CMK (cell line): ENCODE data around the gene ARID1A.
"Not testable (repeated sequence)": the region's sequence is repeated elsewhere in the genome, so short reads cannot be mapped to it uniquely, and the experiment has no call there.

Source experiments
- DNase-seq: peaks from one replicate; pipeline ENCODE4 v3.0.0-alpha.2; 2010; ENCODE audit warnings: low read depth

The ARID1A gene

DNA sequence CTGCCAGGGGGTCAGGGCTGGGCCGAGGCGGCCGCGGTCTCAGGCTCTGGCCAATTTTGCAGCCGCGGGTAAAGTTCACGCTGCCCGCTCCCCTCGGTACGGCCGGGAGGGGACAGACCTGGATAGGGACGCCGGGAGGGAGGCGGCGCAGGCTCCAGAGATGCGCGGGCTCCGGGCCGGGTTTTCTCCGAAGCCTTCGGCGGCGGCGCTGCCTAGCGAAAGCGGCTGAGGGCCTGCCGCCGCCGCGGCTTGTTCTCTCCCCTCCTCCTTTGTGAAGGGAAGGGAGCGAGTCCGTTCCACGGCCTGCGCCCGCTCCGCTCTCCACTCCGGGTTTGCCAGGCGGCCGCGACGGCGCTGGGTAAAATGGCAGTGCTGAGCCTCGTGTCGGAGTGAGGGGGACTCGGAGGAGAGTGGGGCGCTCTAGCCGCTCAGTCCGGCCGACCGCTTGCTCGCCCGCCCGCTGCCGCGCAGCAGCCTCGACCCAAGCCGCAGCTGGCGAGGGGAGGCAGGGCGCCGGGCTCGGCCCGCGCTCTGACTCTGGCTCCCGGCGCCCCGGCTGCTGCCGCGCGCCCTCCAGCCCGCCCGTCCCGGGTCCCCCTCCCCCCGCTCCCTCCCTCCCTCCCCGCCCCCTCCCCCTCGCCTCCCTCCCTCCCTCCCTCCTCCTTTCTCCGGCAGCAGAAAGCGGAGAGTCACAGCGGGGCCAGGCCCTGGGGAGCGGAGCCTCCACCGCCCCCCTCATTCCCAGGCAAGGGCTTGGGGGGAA is at the start of gene ARID1A:
TSS of gene ARID1A (plus strand) at position 660 of the 763 bp plus-strand sequence. CDS start 389 bp downstream, outside the sequence.
- DNase-seq, result peak; percentile 97

DNA sequence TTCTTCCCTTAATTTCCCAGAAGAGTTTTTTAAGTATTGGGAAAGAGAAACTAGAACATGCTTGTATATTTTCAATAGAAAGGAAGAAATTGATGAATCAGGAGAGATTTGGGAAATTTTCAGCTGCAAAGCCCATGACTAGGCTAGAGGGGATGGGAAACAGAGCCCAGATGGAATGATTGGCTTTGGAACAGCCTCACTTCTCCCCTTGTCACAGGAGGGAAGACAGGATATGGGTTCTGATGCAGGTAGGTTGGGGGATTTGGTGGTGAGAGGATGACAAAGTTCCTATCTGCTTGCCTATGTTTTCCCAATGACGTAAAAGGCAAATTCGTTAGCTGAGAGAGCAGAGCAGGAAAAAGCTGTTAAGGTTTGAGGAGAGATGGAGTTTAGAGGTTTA is 31.0 kb upstream of the ARID1A start:
- DNase-seq, result no peak

DNA sequence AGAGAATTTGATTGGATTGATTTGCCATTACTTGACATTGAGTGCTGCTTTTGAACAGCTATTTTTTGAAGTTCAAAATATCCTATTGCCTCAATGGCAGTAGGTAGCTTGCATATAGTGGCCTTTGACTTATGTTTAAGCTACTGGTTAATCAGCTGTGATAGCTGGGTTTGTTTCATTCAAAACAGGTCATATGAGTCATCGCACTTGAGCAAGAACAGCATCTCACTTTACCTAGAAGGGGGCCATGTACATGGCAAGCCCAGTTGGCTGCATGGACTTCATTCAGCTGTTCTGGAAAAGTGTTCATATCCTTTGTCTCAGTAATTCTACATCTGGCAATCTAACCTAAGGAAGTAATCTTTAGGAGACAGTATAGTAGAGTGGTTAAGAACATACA is 29.0 kb upstream of the ARID1A start:
- no peak for DNase-seq

DNA sequence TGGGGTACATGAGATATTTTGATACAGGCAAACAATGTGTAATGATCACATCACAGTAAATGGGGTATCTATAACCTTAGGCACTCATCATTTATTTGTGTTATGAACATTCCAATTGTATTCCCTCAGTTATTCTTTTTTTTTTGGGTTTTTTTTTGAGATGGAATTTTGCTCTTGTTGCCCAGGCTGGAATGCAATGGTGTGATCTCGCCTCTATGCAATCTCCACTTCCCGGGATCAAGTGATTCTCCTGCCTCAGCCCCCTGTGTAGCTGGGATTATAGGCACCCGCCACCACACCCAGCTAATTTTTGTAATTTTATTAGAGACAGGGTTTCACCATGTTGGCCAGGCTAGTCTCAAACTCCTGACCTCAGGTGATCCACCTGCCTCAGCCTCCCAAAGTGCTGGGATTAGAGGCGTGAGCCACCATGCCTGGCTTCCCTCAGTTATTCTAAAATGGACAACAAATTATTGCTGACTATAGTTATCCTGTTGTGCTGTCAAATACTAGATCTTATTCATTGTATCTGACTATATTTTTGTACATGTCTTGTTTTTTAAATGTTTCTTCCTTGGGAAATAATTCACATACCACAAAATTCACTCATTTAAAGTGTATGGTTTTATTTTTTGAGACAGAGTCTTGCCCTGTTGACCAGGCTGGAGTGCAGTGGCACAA is 27.6 kb upstream of the ARID1A start:
- DNase-seq, result not testable (repeated sequence)

DNA sequence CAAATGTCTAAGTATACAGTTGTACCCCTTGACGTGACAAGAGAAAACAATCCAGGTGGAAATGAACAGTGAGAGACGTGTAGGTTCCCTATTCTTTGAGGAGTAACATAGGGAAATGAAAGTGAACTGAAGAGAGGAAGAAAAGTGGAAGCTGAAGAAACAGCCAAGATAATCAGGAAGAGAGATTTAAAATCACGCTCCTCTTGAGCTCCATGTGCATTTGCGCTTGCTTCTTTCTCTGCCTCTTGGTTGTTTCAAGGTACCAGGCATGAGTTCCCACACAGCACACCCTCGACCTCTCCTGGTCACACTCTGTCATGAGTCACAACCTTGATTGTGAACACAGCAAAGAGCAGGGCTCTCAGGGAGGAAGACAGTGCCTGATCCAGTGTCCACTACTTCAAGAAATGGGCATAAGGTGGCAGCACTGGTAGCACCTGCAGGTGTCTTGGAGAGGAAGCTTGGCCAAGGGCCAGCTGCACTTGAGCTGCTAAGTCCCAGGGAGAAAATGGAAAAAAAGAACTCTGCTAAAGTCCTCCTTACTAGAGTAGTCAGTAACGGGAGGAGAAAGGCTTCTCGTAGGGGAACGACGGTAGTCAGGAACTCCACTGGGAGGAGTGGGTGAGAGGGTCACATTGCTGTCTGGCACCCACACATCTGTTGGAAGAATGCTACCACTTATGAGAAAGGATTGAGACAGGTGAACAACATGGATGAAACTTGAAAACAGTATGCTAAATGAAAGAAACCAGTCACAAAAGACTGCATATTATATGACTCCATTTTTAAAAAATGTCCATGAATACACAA is 18.3 kb upstream of the ARID1A start:
- DNase-seq, result peak; percentile 75

DNA sequence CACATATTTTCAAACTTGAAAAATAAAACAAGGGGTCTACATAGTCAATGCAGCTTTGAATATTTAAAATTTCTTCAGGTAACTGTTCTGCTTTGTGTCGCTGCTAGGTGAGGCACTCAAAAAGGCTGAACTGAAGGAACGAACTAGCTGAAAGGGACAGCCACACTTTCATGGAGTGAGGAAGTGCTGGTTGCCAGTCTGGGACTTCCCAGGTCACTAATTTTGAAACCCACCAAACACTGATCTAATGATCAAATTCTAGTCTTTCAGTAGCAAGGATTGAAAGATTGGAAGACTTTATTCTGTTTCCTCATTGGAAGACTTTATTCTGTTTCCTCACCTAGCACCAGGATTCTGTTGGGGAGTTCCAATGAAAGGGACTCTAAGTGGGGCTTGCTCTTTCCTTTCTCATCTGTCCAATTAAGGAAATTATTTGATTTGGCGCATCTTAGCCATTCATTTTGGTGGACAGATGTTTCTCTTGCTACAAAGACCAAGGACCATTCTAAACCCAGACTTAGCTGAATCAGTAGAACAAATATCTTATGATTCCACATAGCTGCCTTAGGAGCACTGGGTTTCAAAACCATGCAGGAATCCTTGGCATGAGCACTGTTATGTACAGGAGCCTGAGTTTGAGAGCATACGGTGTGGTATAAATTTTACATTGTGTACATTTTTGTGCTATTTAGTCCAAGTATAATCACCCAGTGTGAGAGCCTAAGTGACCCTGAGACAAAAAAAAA is 10.9 kb upstream of the ARID1A start:
- DNase-seq, result no peak

DNA sequence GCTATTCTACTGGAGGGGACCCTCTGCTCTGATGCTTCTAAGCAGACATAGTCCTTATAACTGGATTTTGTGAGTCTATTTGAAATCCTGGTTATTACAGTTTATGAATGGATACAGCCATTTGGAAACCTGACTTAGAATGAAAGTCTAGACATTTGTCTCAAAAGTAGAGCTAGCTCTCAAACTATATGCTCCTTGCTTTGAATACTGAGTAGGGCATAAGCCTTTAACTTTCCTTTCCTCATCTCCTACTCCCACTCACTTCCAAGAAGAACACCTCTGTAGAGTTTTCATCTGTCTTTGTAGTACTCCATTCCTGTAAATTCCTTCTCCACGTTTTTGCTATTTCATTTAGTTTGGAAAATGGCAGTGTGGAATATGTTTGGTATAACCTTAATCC is 9.0 kb upstream of the ARID1A start:
- no peak for DNase-seq

DNA sequence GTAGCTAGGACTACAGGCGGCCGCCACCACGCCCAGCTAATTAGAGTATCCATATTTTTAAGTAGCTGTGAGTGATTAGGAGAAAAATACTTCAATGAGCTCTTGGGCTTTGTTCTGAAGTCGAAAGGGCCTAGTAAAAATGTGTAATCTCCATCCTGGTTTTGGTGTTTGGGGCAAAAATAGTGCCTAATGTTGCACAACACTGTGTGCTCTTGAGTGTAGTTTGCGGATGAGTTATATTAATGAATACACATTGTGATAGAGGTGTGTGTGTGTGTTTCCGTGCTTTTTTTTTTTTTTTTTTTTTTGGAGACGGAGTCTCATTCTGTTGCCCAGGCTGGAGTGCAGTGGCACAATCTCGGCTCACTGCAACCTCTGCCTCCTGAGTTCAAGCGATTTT is 6.3 kb upstream of the ARID1A start:
- no peak for DNase-seq

DNA sequence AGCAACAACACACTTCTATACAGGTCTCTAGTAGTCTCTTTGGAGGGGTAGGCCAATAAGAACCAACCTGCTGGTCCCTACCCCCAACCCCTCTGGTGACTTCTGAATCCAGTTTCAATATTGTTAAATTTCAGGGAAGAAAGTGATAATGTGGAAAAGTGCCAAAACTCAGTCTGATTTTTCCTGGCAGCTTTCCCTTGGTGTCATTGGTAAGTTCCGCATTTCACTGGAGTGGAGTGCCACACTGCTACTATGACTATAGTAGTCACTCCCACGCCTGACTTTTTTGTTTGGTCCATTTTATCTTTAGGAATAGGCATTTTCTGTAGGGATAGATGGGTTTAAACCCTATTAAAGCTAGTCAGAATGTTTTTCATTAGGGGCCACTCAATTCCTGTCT is 5.7 kb upstream of the ARID1A start:
- no peak for DNase-seq

DNA sequence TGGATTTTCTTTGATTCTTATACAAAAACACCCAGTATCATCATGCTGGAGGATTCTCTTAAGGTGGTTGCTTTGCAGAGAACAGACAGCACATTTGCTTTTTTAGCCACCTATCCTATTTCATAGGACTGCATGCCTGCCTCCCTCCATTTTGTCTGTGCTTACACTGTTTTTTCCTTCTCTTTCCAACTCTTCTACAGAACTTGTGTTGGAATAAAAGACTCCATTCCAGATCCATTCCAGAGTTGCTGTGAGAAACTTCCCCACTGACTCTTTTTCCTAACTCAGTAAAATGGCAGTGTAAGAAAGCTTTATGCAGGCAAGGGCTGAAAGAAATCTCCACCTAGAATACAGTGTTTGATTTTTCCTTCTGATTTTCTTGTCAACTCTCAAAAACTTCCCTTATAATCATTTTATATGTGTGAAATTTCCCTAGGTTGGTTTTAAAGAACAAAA is 5.2 kb upstream of the ARID1A start:
- DNase-seq, result no peak

DNA sequence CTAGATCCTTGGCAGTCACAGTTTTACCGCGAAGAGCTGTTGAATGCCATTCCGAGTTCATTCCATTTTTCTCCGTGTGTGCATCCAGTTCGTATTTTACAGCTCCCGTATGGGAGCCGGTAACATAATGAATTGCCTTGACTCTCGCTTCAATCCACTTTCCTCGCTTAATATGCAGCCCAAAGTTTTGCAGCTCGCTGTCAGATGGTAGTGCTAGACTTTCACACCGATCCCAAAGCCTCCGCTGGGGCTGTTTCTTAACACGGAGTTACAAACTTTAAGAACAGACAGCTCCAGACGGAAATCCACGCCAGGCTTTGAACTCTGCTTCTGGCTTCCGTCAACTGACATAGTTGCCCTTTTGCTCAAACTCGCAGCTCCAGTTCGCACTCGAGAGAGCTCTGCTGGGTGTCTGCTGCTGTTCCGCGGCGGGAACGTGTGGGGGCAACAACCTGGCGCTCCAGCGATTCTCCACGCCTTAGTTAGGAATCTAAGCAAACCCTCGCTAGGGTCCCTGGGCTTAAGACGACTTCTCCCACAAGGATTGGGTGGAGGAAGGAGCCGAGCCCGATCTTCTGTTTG is 3.5 kb upstream of the ARID1A start:
- peak; percentile 96 for DNase-seq

DNA sequence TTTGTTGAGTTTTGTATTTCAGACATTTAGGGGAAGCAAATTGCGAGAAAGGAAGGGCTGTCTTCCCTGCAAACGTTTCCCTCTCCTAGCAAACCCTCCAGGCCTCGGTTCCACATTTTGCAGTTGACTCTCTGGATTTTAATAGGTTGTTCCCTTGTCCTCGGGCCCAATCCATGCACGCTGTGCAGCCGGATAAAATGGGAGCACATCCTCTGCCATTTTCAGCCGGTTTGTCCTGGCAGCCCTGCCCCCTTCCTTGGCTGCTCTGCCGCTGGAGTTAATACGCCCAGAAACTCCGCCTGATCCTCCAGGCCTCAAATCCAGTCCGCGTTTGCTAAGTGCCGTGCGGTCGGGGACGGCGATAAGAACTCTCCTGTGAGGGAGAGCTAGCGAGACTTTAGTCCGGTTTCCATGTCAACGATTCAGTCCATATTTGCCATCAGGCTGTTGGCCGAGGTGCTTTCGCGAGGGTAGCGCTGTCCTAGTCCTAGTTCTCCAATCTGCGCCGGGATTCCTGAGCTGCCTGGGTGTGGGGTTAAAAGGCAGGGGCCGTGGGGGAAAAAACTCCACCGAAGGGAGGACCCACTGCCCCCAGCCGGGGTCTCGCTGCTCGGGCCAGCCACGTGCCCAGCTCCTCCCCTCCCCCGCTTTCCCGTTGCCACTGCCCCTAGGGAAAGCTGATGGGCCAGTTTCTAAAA is 2.9 kb upstream of the ARID1A start:
- peak; percentile 100 for DNase-seq

DNA sequence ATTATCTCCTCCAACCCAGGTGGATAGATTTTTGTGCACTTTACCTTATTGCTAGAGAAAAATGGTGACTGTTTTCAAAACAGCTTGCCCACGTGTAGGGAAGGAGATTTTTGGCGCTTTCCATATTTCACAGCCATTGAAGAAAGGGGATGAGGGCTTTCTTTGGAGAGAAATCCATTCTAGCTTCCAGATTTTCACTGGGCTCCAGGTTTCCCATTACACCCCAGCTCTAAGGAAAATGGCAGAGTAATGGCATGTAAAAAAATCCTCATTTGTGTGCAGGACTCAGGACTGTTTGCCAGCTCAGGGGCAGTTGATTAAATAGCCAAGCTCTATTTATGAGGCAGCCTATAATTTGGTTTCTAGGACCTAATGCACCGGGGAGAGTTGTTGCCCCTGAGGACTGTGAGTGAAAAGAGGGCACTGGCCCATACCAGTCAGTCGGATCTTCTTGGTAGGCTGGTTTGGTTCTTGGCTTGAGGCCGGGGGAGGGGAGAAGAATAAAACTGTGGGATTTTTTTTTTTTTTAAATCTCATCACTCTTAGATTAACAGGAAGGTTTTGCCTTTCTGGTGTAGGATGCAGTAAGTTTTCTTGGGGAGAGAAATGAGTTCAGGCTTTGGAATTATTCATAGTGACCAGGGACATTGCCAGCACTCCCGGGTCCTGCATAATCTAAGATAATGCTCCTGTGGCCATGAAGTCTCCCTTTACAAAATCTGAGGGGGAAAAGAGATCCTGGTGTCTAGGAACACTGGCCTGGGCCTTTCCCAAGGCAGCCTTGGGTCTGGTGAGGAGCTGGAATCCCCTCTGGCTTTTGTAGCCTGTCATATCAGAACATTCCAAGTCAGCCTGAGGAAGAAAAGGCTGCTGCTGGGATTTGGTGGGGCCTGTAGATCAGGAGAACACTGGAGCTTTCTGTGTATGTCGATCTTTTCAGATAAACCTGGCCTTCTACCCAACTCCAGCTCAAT is 1.9 kb upstream of the ARID1A start:
- DNase-seq, result no peak

DNA sequence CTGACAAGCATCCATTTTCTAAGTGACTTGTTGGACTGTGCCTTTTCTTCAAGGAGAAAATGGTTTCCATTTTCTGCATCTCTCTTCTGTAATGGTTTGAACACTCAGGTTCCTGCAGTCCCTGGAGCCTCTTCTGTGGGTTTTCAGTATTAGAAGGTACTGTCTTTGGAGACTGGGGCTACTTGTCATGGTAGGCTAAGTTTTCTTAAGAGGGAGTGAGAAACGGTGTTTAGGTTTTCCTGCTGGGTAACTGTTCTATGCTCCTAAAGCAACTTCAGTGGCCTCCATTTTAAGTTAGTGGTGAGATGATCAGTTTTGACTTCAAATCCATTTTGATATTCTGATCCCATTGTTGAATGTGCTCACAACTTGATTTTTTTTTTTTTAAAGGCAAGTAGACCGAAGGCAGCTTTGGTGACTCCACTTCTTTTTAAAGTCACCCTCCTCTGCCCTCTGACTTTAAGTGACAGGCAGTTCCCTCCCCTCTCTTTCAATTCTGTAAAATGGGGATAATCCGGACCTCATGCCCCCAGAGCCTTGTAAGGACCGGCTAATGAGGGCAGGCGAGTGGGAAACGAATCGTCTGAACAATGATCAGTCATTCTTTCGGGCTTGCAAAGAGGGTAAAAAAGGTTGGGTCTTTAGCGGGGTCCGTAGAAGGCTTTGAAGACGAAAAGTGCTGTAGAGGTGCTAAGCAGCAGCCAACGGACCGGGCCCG is 1.0 kb upstream of the ARID1A start:
- no peak for DNase-seq

DNA sequence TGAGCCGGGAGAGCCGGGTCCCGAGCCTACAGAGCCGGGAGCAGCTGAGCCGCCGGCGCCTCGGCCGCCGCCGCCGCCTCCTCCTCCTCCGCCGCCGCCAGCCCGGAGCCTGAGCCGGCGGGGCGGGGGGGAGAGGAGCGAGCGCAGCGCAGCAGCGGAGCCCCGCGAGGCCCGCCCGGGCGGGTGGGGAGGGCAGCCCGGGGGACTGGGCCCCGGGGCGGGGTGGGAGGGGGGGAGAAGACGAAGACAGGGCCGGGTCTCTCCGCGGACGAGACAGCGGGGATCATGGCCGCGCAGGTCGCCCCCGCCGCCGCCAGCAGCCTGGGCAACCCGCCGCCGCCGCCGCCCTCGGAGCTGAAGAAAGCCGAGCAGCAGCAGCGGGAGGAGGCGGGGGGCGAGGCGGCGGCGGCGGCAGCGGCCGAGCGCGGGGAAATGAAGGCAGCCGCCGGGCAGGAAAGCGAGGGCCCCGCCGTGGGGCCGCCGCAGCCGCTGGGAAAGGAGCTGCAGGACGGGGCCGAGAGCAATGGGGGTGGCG is 371 bp downstream of the ARID1A start:
- no peak for DNase-seq

DNA sequence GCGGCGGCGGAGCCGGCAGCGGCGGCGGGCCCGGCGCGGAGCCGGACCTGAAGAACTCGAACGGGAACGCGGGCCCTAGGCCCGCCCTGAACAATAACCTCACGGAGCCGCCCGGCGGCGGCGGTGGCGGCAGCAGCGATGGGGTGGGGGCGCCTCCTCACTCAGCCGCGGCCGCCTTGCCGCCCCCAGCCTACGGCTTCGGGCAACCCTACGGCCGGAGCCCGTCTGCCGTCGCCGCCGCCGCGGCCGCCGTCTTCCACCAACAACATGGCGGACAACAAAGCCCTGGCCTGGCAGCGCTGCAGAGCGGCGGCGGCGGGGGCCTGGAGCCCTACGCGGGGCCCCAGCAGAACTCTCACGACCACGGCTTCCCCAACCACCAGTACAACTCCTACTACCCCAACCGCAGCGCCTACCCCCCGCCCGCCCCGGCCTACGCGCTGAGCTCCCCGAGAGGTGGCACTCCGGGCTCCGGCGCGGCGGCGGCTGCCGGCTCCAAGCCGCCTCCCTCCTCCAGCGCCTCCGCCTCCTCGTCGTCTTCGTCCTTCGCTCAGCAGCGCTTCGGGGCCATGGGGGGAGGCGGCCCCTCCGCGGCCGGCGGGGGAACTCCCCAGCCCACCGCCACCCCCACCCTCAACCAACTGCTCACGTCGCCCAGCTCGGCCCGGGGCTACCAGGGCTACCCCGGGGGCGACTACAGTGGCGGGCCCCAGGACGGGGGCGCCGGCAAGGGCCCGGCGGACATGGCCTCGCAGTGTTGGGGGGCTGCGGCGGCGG is 1.0 kb downstream of the ARID1A start:
- DNase-seq, result no peak

DNA sequence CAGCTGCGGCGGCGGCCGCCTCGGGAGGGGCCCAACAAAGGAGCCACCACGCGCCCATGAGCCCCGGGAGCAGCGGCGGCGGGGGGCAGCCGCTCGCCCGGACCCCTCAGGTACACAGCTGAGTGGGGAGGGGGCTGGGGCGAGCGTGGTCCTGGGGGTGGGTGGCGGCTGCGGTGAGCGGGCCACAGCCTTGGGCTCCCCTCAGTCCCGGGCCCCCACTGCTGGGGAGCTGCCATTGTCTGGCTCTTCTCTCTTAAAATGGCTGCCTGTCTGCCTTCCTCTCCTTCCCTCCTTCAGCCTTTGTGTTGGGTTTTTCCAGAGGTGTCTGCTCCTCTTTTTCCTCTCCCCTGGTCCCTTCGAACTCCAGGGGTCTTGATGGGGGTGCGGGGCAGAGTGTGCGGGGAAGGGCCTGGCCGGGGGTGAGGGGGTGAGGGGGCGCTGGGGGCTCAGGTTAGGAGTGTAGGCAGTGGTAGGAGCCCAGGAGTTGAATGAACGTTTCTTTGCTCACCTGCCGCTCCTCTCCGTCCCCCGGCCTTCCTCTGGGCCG is 1.7 kb downstream of the ARID1A start:
- DNase-seq, result no peak
